Breast epithelium (tissue), 3 donors: ENCODE results near the gene PCP4.

Experiments
- CTCF ChIP-seq, 3 donors: fragments of 450-650 bp; IDR thresholded peaks; one replicate each; pipeline ENCODE4 v1.5.1; 2016 to 2017; ENCODE audit warnings: antibody characterized with exemption in 3 of 3, mild to moderate bottlenecking in 3 of 3, moderate library complexity in 3 of 3
- POLR2AphosphoS5 ChIP-seq, 3 donors: sonication (generic); formaldehyde crosslinking; IDR thresholded peaks; one replicate each; pipeline ENCODE4 v1.6.1; 2017; ENCODE audit warnings: antibody characterized with exemption in 3 of 3

GRCh38 chr21:39843916-39844315, 23.3 kb upstream of the PCP4 start:
- TF ChIP-seq CTCF (IDR thresholded peaks at IDR 0.05) (no peak), POLR2AphosphoS5 (IDR thresholded peaks at IDR 0.05) (no peak)
